SU-DHL-6 (cell line): ENCODE results near the gene MS4A12.

Experiments used
- H2AFZ ChIP-seq: fragments of 200-600 bp; sonication (generic); 2 replicates; pipeline ENCODE4 v1.6.1; 2014; ENCODE audit warnings: low read depth, mild to moderate bottlenecking, moderate library complexity, mixed read lengths, antibody characterized with exemption, low read length; ENCODE audit not compliant: severe bottlenecking
- H3F3A ChIP-seq: fragments of 200-600 bp; shearing (Covaris generic); 2 replicates; pipeline ENCODE4 v1.6.0; 2016; ENCODE audit warnings: antibody characterized with exemption, mild to moderate bottlenecking; ENCODE audit not compliant: insufficient read depth
- H3K27ac ChIP-seq: fragments of 200-600 bp; sonication (generic); 2 replicates; pipeline ENCODE4 v1.5.1; 2016; ENCODE audit warnings: low read depth, mild to moderate bottlenecking, low read length, moderate library complexity, mixed read lengths
- H3K27me3 ChIP-seq: fragments of 200-600 bp; sonication (generic), shearing (Covaris generic); 2 replicates; pipeline ENCODE4 v1.6.0; 2014; ENCODE audit warnings: mild to moderate bottlenecking, low read length
- H3K36me3 ChIP-seq: fragments of 200-600 bp; sonication (generic); 2 replicates; pipeline ENCODE4 v1.6.1; 2014; ENCODE audit warnings: mild to moderate bottlenecking, low read length, mixed read lengths
- H3K4me2 ChIP-seq: fragments of 300-600, 200-600 bp; shearing (Covaris generic), sonication (generic); 2 replicates; pipeline ENCODE4 v1.6.0; 2014; ENCODE audit warnings: low read length, low read depth, mild to moderate bottlenecking; ENCODE audit not compliant: poor library complexity, severe bottlenecking
- H3K4me3 ChIP-seq: fragments of 200-600 bp; sonication (generic); 2 replicates; pipeline ENCODE4 v1.5.1; 2014; ENCODE audit warnings: antibody characterized with exemption, low read length, mild to moderate bottlenecking, mixed read lengths; ENCODE audit not compliant: insufficient read depth, poor library complexity, severe bottlenecking
- H3K79me2 ChIP-seq: fragments of 200-600 bp; sonication (generic); 2 replicates; pipeline ENCODE4 v1.6.1; 2014; ENCODE audit warnings: mild to moderate bottlenecking, low read length, moderate library complexity; ENCODE audit not compliant: insufficient read depth
- H3K9ac ChIP-seq: fragments of 200-600 bp; sonication (generic); 2 replicates; pipeline ENCODE4 v1.7.0; 2014; ENCODE audit warnings: mild to moderate bottlenecking, low read length
- H3K9me2 ChIP-seq: fragments of 200-600 bp; sonication (generic); replicated peaks from 2 replicates; pipeline ENCODE4 v1.6.1; 2014; ENCODE audit warnings: low read length; ENCODE audit not compliant: insufficient read depth
- H3K9me3 ChIP-seq: fragments of 200-600 bp; sonication (generic); 2 replicates; pipeline ENCODE4 v1.6.1; 2014; ENCODE audit warnings: low read length, mixed read lengths; ENCODE audit not compliant: insufficient read depth
- H4K20me1 ChIP-seq: fragments of 200-600 bp; sonication (generic); 2 replicates; pipeline ENCODE4 v1.6.1; 2014; ENCODE audit warnings: low read depth, mild to moderate bottlenecking, antibody characterized with exemption, low read length, moderate library complexity, mixed read lengths
- CTCF ChIP-seq: fragments of 200-600 bp; sonication (generic); IDR thresholded peaks from one replicate; pipeline ENCODE4 v1.5.1; 2017; ENCODE audit warnings: antibody characterized with exemption, mild to moderate bottlenecking, low read length, moderate library complexity; ENCODE audit not compliant: insufficient read depth, poor library complexity, severe bottlenecking
- EZH2phosphoT487 ChIP-seq: fragments of 200-600 bp; sonication (generic), shearing (Covaris generic); conservative IDR thresholded peaks from 2 replicates; pipeline ENCODE4 v1.6.1; 2018; ENCODE audit warnings: mild to moderate bottlenecking, antibody characterized with exemption, low read length, moderate library complexity, mixed read lengths

MS4A12 gene

GRCh38 chr11:60482361-60482760, 10.2 kb upstream of the MS4A12 start:
- peak overlapping the region; percentile 85 for H3K4me2 ChIP-seq
- H3K4me3 ChIP-seq, result peak overlapping the region; percentile 20
- no peaks in the 10 kb centered on the region for H3K27me3 ChIP-seq
- H4K20me1 ChIP-seq, result no peaks in the 10 kb centered on the region
- H3F3A ChIP-seq, result peaks cover 73% of the 10 kb centered on the region
- H2AFZ ChIP-seq, result no peak overlapping the region
- peak overlapping the region; percentile 55 for H3K9ac ChIP-seq
- no peaks in the 10 kb centered on the region for H3K9me3 ChIP-seq
- peaks cover 3% of the 10 kb centered on the region; the same call in 1 of the 2 replicates for H3K79me2 ChIP-seq
- TF ChIP-seq CTCF (no peak), EZH2phosphoT487 (no peak)
- no peaks in the 10 kb centered on the region for H3K36me3 ChIP-seq
- H3K27ac ChIP-seq, result peak overlapping the region; percentile 95
- no peaks in the 10 kb centered on the region for H3K9me2 ChIP-seq

- Histone ChIP-seq H3K9ac (peak overlapping the region; percentile 37; the same call in 1 of the 2 replicates), H3K27me3 (no peaks in the 10 kb centered on the region), H3F3A (peaks cover 37% of the 10 kb centered on the region), H3K4me3 (no peak overlapping the region), H3K4me2 (peak overlapping the region; percentile 42), H2AFZ (peak overlapping the region; percentile 93), H3K36me3 (no peaks in the 10 kb centered on the region), H3K9me2 (no peaks in the 10 kb centered on the region), H3K9me3 (no peaks in the 10 kb centered on the region), H4K20me1 (no peaks in the 10 kb centered on the region), H3K27ac (peak overlapping the region; percentile 72), H3K79me2 (no peaks in the 10 kb centered on the region)
- TF ChIP-seq EZH2phosphoT487 (no peak), CTCF (peak; percentile 96)
Observed at GRCh38 chr11:60485987-60486386, 6.6 kb upstream of the MS4A12 start.

- Histone ChIP-seq H3K4me3 (no peak overlapping the region), H3K9me2 (no peaks in the 10 kb centered on the region), H3K9me3 (no peaks in the 10 kb centered on the region), H3F3A (peaks cover 10% of the 10 kb centered on the region), H4K20me1 (no peaks in the 10 kb centered on the region), H3K9ac (no peak overlapping the region), H3K4me2 (no peak overlapping the region), H2AFZ (no peak overlapping the region), H3K27me3 (no peaks in the 10 kb centered on the region), H3K27ac (no peak overlapping the region), H3K79me2 (no peaks in the 10 kb centered on the region), H3K36me3 (no peaks in the 10 kb centered on the region)
- no peak for TF ChIP-seq CTCF
- no peak for TF ChIP-seq EZH2phosphoT487
Observed at GRCh38 chr11:60493454-60493853, 876 bp downstream of the MS4A12 start.
